NK-92 (cell line): ENCODE measurements around the gene SLC25A13.

ENCODE experiments used
- DNase-seq: peaks from one replicate; lab custom pipeline; 2025; ENCODE audit not compliant: unreplicated experiment; lab: John Stamatoyannopoulos, UW

Gene SLC25A13

GRCh38 chr7:96322847-96323461, 1.1 kb upstream of the SLC25A13 start:
- no peak for DNase-seq

DNA sequence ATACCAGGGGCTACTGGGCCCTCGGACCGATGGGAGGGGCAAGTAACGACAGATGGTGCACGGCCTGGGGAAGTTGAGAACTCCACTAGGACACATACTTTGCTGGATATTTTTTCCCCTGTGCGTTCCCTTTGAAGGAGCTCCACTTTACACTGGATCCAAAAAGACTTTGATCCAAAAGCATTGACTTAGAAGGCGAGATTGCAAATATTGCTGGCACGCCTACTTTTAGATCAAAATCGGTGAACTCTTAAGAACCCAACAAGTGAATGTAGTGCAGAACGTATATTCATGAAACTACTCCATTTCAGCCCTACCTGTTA, 436 bp upstream of the SLC25A13 start:
- no peak for DNase-seq

DNA sequence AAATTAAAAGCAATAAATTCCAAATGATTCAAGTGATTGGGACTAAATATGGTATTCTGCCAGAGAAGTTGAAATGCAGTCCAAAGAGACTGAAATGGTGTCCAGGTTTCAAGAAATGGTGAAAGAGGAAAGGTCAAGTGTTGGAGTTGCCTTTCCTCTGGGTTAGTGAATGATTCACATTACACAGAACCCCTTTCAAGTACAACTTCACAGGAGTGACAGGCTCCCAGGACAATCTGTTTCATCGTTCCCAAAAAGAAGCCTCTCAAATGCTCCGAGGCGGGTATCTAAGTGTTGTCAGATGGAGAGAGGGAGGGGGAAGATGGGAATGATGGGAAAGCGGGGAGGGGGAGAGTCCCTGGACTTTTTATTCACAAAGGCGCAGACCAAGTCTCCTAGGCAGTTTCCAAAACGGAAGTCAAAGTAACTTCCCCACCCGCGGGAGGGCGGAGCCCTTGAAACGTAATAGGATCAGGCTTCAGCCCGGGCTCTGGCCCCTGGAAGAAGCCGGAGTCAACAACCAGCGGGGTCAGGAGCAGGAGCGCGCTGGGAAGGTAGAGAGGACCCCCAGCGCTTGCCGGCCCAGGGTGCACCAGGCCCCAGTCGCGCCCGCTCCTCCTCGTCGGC, 754 bp downstream of the SLC25A13 start:
- DNase-seq: no peak

DNA sequence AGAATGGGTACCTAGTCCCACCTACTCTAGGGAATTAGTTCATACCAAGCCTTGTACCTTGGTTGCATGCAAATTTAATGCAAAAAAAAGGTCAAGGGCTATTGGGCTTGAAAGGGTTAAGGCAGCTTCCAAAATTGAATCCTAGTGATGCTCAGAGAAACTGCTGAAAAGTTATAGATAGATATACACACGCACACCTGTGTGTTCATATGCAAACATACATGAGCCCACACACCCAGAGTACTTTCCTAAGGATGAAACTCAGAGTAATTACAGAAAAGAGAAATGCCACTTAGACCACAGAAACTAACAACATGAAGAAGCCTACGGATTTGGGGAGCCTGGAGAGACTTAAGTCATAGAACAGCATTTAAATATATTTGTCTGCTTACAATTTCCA, 1.5 kb downstream of the SLC25A13 start:
- DNase-seq: no peak

DNA sequence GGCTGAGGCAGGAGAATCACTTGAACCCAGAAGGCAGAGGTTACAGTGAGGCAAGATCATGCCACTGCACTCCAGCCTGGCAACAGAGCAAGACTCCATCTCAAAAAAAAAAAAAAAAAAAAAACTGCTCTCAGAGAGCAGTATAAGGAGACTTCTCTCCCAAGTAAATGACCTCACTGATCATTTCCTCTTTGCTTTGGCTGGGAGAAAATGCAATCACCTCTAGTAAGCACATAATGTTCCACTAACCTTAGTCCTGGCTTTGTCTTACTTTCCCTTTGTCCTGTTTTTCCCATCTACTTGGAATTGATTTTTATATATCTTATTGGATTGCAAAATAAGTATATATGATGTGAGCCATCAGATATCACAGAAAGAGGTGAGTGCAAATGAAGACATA, 2.5 kb downstream of the SLC25A13 start:
- no peak for DNase-seq

- DNase-seq: no peak
Observed at GRCh38 chr7:96316949-96317348, 4.9 kb downstream of the SLC25A13 start.

DNA sequence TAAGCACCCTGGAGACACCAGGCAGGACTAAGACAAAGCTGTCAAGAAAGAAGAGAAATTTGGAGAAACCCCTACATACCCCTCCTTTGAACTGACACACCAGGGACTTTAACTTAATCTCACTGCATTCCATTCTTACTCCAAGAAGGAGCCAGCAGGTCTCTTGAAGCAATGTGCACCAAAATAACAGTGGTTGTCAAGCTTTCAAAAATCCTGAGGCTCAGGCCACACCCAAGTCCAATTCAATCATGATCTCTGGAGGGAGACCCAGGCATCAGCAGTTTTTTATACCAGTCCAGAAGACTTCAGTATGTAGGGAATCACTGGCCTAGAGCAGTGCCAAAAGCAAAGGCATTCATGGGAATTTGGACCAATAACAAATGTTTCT, 6.8 kb downstream of the SLC25A13 start:
- no peak for DNase-seq

GRCh38 chr7:96314402-96315124, 7.3 kb downstream of the SLC25A13 start:
- DNase-seq: no peak

GRCh38 chr7:96313940-96314339, 8.0 kb downstream of the SLC25A13 start:
- no peak for DNase-seq

- no peak for DNase-seq
Observed at GRCh38 chr7:96312502-96312901, 9.4 kb downstream of the SLC25A13 start.

- DNase-seq: no peak
Observed at GRCh38 chr7:96311967-96312366, 9.9 kb downstream of the SLC25A13 start.

GRCh38 chr7:96310110-96310509, 11.8 kb downstream of the SLC25A13 start:
- DNase-seq: no peak

- no peak for DNase-seq
Observed at GRCh38 chr7:96308950-96309263, 13.0 kb downstream of the SLC25A13 start.

GRCh38 chr7:96308253-96308949, 13.5 kb downstream of the SLC25A13 start:
- no peak for DNase-seq

GRCh38 chr7:96306385-96307125, 15.3 kb downstream of the SLC25A13 start:
- no peak for DNase-seq

DNA sequence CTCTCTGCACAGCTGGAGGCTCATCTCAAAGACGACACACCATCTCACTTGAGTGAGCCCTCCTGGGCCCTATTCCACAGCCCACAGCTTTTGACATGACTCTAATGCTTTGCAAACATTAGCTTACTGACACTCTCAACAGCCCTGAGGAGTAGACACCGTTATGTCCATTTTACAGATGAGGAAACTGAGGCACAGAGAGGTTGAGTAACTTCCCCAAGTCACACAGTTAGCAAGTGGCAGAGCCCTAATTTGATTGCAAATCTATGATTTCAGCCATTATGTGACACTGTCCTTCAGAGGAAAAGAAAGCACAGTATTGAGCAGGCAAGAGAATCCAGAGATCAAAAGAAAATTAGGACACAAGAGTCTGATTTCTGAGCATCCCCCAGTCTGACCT, 16.0 kb downstream of the SLC25A13 start:
- DNase-seq: no peak

DNA sequence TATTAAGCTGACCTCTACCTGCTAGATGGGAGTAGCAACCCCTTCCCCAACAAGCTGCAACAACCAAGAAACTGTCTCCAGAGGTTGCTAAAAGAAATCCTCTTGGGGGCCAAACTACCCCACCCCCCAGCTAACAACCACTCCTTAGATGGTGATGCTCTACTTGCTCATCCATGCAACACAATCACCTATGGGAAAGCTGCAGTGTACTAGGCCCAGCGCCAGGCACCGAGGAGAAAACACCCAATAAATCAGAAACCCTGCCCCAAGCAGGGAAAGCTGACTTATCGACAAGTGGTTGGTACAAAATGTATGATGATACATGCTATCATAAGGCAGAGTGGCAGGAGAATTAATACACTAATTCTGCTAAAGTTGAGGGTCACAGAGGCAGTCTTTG, 17.3 kb downstream of the SLC25A13 start:
- no peak for DNase-seq

DNA sequence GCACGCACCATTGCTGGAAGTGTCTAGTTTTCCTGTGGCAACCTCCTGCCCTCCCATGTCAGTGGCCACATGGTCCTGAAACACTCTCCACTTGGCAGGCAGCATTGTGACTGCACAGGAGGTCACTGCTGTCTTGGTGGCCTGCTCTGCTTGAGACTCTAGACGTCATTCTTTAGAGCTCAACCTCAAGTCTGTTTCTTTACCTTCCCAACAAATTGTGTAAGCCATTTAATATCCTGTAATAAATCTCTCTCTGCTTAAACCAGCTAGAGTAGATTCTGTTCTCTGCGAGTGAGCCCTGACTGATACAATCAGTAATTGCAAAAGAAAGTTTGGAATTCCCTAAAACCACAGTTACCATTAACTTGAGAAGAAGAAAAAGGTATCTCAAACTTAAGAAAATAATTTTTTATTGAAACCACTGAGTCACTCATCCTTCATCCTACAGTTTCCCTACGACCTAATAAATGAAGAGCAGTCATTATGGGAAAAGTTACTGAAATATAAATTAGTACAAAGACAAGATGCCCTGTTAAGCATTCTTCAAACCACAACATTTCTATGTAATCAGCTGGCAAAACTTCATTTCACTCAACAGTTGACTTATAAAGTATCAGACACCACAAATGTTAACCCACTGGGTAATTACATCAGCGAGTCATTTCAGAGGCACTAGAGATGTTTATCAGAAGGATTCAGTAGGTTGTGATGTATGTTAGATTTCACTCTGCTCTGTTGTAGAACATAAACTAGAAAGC, 18.0 kb downstream of the SLC25A13 start:
- DNase-seq: no peak

DNA sequence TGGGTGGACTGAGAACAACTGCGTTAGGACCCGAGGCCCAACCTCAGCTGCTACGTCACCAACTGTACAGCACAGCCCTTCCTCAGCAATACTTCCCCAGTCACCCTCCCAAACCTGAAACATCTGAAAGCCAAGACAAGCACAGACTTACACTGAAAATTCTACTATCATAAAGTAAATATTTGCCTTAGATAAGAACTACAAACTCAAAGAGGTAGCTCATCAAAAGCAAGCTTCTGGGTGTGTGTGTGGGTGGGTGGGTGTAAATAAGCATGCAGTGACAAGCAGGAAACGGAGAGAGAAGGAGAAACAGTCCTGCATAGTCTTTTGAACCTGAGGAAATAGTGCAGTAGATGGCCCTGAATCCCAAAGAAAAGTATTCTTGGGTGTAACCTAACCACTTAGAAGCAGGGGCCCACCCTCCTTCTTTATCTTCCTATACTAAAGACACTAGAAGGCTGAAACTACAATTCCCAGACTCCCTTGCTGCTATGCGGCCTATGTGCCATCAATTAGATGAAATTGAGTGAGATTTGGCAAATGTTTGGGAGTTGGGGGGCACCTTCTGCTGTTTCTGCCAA, 18.7 kb downstream of the SLC25A13 start:
- no peak for DNase-seq

- DNase-seq: no peak
Observed at GRCh38 chr7:96300986-96301385, 20.9 kb downstream of the SLC25A13 start.
